Right lobe of liver (tissue), 6 donors: ENCODE results near the gene SAMD1. TPM values are rescaled to one million over a fixed set of nuclear protein-coding genes. Genes with fewer than 3 reads are reported as not detected.
"Not testable (repeated sequence)": the region's sequence is repeated elsewhere in the genome, so short reads cannot be mapped to it uniquely, and the experiment has no call there.

Source experiments
- ATAC-seq, 4 donors: fragments of 200-7000 bp; cut with Tn5 transposase; one replicate each; pipeline ENCODE4 v1.9.1; 2020; ENCODE audit warnings: mild to moderate bottlenecking in 4 of 4, moderate library complexity in 4 of 4
- DNase-seq, 3 donors: peaks; one replicate each; pipeline ENCODE4 v3.0.0-alpha.2; 2020
- H3K27ac ChIP-seq, 3 donors: fragments of 200-600 bp; one replicate each; pipeline ENCODE4 v1.8.0; 2022
- H3K27me3 ChIP-seq, 2 donors: fragments of 200-600 bp; one replicate each; pipeline ENCODE4 v1.8.0; 2022
- H3K36me3 ChIP-seq, 4 donors: fragments of 200-600 bp; sonication (generic) in 1 of 4; one replicate each; pipeline versions ENCODE4 v1.5.1 to v1.8.0; 2017 to 2022; ENCODE audit warnings: control low read depth in 1 of 4
- H3K4me1 ChIP-seq, 4 donors: fragments of 200-600 bp; sonication (generic) in 1 of 4; one replicate each; pipeline versions ENCODE4 v1.5.1 to v1.8.0; 2017 to 2022; ENCODE audit warnings: control low read depth in 1 of 4
- H3K4me3 ChIP-seq, 3 donors: fragments of 200-600 bp; one replicate each; pipeline ENCODE4 v1.8.0; 2022
- H3K9me3 ChIP-seq, 4 donors: fragments of 200-600 bp; sonication (generic) in 1 of 4; one replicate each; pipeline versions ENCODE4 v1.5.1 to v1.8.0; 2017 to 2022; ENCODE audit warnings: control low read depth in 1 of 4
- CTCF ChIP-seq, 4 donors: fragments of 200-600 bp in 3 of 4; fragments of 450-650 bp in 1 of 4; IDR thresholded peaks; one replicate each; pipeline versions ENCODE4 v1.5.1 to v1.8.0; 2016 to 2022; ENCODE audit warnings: antibody characterized with exemption in 4 of 4, mild to moderate bottlenecking in 2 of 4
- POLR2A ChIP-seq: fragments of 450-650 bp; IDR thresholded peaks from one replicate; pipeline ENCODE4 v1.6.1; 2017; ENCODE audit warnings: antibody characterized with exemption, mild to moderate bottlenecking
- WGBS: methylation state at CpG from one replicate; pipeline ENCODE4 v1.1.6; 2018; ENCODE audit warnings: low coverage, low lambda C conversion rate; ENCODE audit not compliant: insufficient coverage; ENCODE audit errors: missing lambda C conversion rate; 5-methylcytosine and 5-hydroxymethylcytosine counted together
- intact Hi-C, 2 donors: fragments of 100-400 bp; cut with DNase I; formaldehyde crosslinking; loops; one replicate each; pipeline versions ENCODE4 v1.11.2 to v1.14.1; 2022
- total RNA-seq, 6 experiments: library from RNA; depleted of rRNA in 2 of 6; stranded (reverse); fragments of >200 nt in 2 of 6; fragmentation: NEBNext Ultra II Directional in 3 of 6; extraction: Animal tissue kit (Norgen Biotek cat#: 25700) in 3 of 6; gene quantifications; one replicate each; pipeline versions ENCODE4 v1.1.0 to v1.2.4, GENCODE V29; 2016 to 2023
- donor health status: DM: no; HTN: yes; CAD: no.
- donor health status: DM: no; HTN: no; CAD: no.
- donor health status: DM: no; HTN: no; CAD: no.
- donor health status: DM: no; HTN: yes; CAD: no.
- donor health status: DM: no; HTN: yes; CAD: no.

Gene SAMD1
- total RNA-seq, 6 experiments from 2014 or later: 10.0 to 25.3 (median 15.6) TPM

GRCh38 chr19:14053032-14053431 lies 37.5 kb downstream of the SAMD1 start:
- peaks cover 0 to 13% (median 5%) of the 10 kb centered on the region in 4 donors for H3K36me3 ChIP-seq
- DNase-seq: no peak
- intact Hi-C loops: loop anchor here in 1 of 2 donors (10.0 kb wide), 1 partner anchor 168 kb away; no protein-coding TSS in a partner anchor
- ATAC-seq: no peak
- no peak for TF ChIP-seq POLR2A
- no peak for TF ChIP-seq CTCF (IDR thresholded peaks at IDR 0.05)
- H3K4me3 ChIP-seq: no peak overlapping the region
- no peaks in the 10 kb centered on the region for H3K27me3 ChIP-seq
- no peaks in the 10 kb centered on the region for H3K9me3 ChIP-seq
- WGBS: 100% methylated on average over 2 of the region's 3 CpGs
- H3K4me1 ChIP-seq: no peaks in the 10 kb centered on the region
- H3K27ac ChIP-seq: no peak overlapping the region

GRCh38 chr19:14052470-14052869 lies 38.1 kb downstream of the SAMD1 start:
- no peaks in the 10 kb centered on the region for H3K27me3 ChIP-seq
- 65% methylated on average over 4 of the region's 6 CpGs for WGBS
- TF ChIP-seq CTCF (IDR thresholded peaks at IDR 0.05) (no peak), POLR2A (no peak)
- intact Hi-C loops: loop anchor here in 1 of 2 donors (10.0 kb wide), 1 partner anchor 168 kb away; no protein-coding TSS in a partner anchor
- DNase-seq: no peak
- H3K4me3 ChIP-seq: no peak overlapping the region
- H3K9me3 ChIP-seq: no peaks in the 10 kb centered on the region
- H3K36me3 ChIP-seq: peaks cover 0 to 13% (median 5%) of the 10 kb centered on the region in 4 donors
- no peaks in the 10 kb centered on the region for H3K4me1 ChIP-seq
- no peak overlapping the region for H3K27ac ChIP-seq
- no peak for ATAC-seq

- Histone ChIP-seq H3K36me3 (peaks cover 0 to 13% (median 5%) of the 10 kb centered on the region in 4 donors), H3K4me3 (no peak overlapping the region), H3K4me1 (no peaks in the 10 kb centered on the region), H3K27ac (no peak overlapping the region), H3K27me3 (no peaks in the 10 kb centered on the region), H3K9me3 (no peaks in the 10 kb centered on the region)
- ATAC-seq (peak in 1 of 4 donors; percentile 20), DNase-seq (no peak)
- 40% methylated on average over 1 of the region's 9 CpGs for WGBS
- intact Hi-C loops: loop anchor here in 1 of 2 donors (10.0 kb wide), 1 partner anchor 167 kb away; no protein-coding TSS in a partner anchor
- TF ChIP-seq POLR2A: no peak
- TF ChIP-seq CTCF (IDR thresholded peaks at IDR 0.05): no peak
Observed at GRCh38 chr19:14051980-14052379, 38.6 kb downstream of the SAMD1 start.

- not testable (repeated sequence) for H3K4me1 ChIP-seq, H3K27ac ChIP-seq, H3K36me3 ChIP-seq, H3K27me3 ChIP-seq, H3K9me3 ChIP-seq, DNase-seq, ATAC-seq, H3K4me3 ChIP-seq
- WGBS: 94% methylated on average over 10 of the region's 11 CpGs
- intact Hi-C loops: loop anchor here in 1 of 2 donors (10.0 kb wide), 1 partner anchor 166 kb away; no protein-coding TSS in a partner anchor
Observed at GRCh38 chr19:14050961-14051360, 39.6 kb downstream of the SAMD1 start.

GRCh38 chr19:14050512-14050911 lies 40.0 kb downstream of the SAMD1 start:
- no peak for TF ChIP-seq CTCF (IDR thresholded peaks at IDR 0.05)
- TF ChIP-seq POLR2A: no peak
- WGBS: 96% methylated on average over 2 of the region's 4 CpGs
- Histone ChIP-seq H3K9me3 (no peaks in the 10 kb centered on the region), H3K27ac (no peak overlapping the region), H3K27me3 (no peaks in the 10 kb centered on the region), H3K4me3 (no peak overlapping the region), H3K36me3 (peaks cover 0 to 5% (median 0%) of the 10 kb centered on the region in 4 donors), H3K4me1 (no peaks in the 10 kb centered on the region)
- DNase-seq: no peak
- intact Hi-C loops: loop anchor here in 1 of 2 donors (10.0 kb wide), 1 partner anchor 166 kb away; no protein-coding TSS in a partner anchor
- no peak for ATAC-seq
